ENCODE data around the gene CFAP20DC. TPM values are rescaled to one million over a fixed set of nuclear protein-coding genes. Genes with fewer than 3 reads are reported as not detected.

Gene CFAP20DC
- total RNA-seq, 4 donors from 2014 or later, result not detected

- Histone ChIP-seq H3K27me3 (no peaks in the 10 kb centered on the region), H3K4me1 (no peaks in the 10 kb centered on the region), H3K36me3 (no peaks in the 10 kb centered on the region), H3K4me3 (no peak overlapping the region), H3K27ac (no peak overlapping the region), H3K9me3 (no peaks in the 10 kb centered on the region)
- intact Hi-C loops (cut with DNase I; ENCODE audit: low total_unique reads) (no loop called here), in situ Hi-C loops (cut with MboI; ENCODE audit: low sequenced_read_pairs in 4 of 4) (no loop called here)
- TF ChIP-seq POLR2A (IDR thresholded peaks at IDR 0.05), result no peak
- TF ChIP-seq CTCF (IDR thresholded peaks at IDR 0.05 in 4 of 5, conservative IDR thresholded peaks at IDR 0.05 in 1 of 5), result no peak
- ATAC-seq (no peak), DNase-seq (no peak)
These were observed 355.6 kb downstream of the CFAP20DC start for GRCh38 chr3:58693940-58694850.

GRCh38 chr3:58692484-58692883, 357.3 kb downstream of the CFAP20DC start:
- in situ Hi-C loops (cut with MboI; ENCODE audit: low sequenced_read_pairs in 4 of 4), result no loop called here
- ATAC-seq (no peak), DNase-seq (no peak)
- Histone ChIP-seq H3K9me3 (no peaks in the 10 kb centered on the region), H3K27ac (no peak overlapping the region), H3K4me1 (no peaks in the 10 kb centered on the region), H3K27me3 (no peaks in the 10 kb centered on the region), H3K36me3 (no peaks in the 10 kb centered on the region), H3K4me3 (no peak overlapping the region)
- intact Hi-C loops (cut with DNase I; ENCODE audit: low total_unique reads), result no loop called here
- TF ChIP-seq POLR2A (IDR thresholded peaks at IDR 0.05) (no peak), CTCF (IDR thresholded peaks at IDR 0.05 in 4 of 5, conservative IDR thresholded peaks at IDR 0.05 in 1 of 5) (no peak)

Data from gastrocnemius medialis (tissue), 4 donors.